GM23338 (cell line): Measurements from ENCODE around the gene PDGFRA. TPM values are rescaled to one million over a fixed set of nuclear protein-coding genes. Genes with fewer than 3 reads are reported as not detected.
A peak's percentile ranks its signal among the peaks of the same experiment; 100 is the strongest.

ENCODE experiments used
- ATAC-seq: fragments of 200-7000 bp; cut with Tn5 transposase; 3 replicates; pipeline ENCODE4 v1.9.1; 2020
- DNase-seq: peaks from one replicate; pipeline ENCODE4 v3.0.0-alpha.2; 2015; ENCODE audit warnings: low spot score
- H2AFZ ChIP-seq: fragments of 200-600 bp; sonication (generic); 2 replicates; pipeline ENCODE4 v1.8.0; 2016; ENCODE audit warnings: antibody characterized with exemption, mild to moderate bottlenecking, moderate library complexity
- H3F3A ChIP-seq: fragments of 200-600 bp; sonication (generic); replicated peaks from 2 replicates; pipeline ENCODE4 v1.8.0; 2017; ENCODE audit warnings: antibody characterized with exemption, mixed run types, low read depth
- H3K27ac ChIP-seq: fragments of 200-600 bp; sonication (generic); 2 replicates; pipeline ENCODE4 v1.6.1; 2016; ENCODE audit warnings: low read depth
- H3K27me3 ChIP-seq: fragments of 200-600 bp; sonication (generic); 2 replicates; pipeline ENCODE4 v1.8.0; 2016; ENCODE audit warnings: mild to moderate bottlenecking, mixed run types, moderate library complexity; ENCODE audit not compliant: insufficient read depth
- H3K36me3 ChIP-seq: fragments of 200-600 bp; sonication (generic); 2 replicates; pipeline ENCODE4 v1.8.0; 2016; ENCODE audit warnings: mild to moderate bottlenecking; ENCODE audit not compliant: insufficient read depth
- H3K4me1 ChIP-seq: fragments of 200-600 bp; sonication (generic); 2 replicates; pipeline ENCODE4 v1.8.0; 2016; ENCODE audit warnings: mild to moderate bottlenecking, moderate library complexity; ENCODE audit not compliant: insufficient read depth
- H3K4me2 ChIP-seq: fragments of 200-600 bp; sonication (generic); 2 replicates; pipeline ENCODE4 v1.7.1; 2017; ENCODE audit warnings: mixed run types
- H3K4me3 ChIP-seq: fragments of 200-600 bp; sonication (generic); 2 replicates; pipeline ENCODE4 v1.6.1; 2016; ENCODE audit warnings: mixed run types
- H3K79me2 ChIP-seq: fragments of 200-600 bp; sonication (generic); replicated peaks from 2 replicates; pipeline ENCODE4 v1.8.0; 2017; ENCODE audit warnings: mild to moderate bottlenecking; ENCODE audit not compliant: insufficient read depth
- H3K9me2 ChIP-seq: fragments of 200-600 bp; sonication (generic); 2 replicates; pipeline ENCODE4 v1.8.0; 2017; ENCODE audit not compliant: insufficient read depth
- H4K20me1 ChIP-seq: fragments of 200-600 bp; sonication (generic); replicated peaks from 2 replicates; pipeline ENCODE4 v1.8.0; 2017; ENCODE audit warnings: mild to moderate bottlenecking; ENCODE audit not compliant: insufficient read depth
- H3K27ac Mint-ChIP-seq: 2 replicates; pipeline ENCODE4 v1.8.0; 2020; ENCODE audit warnings: inconsistent platforms, mild to moderate bottlenecking, moderate library complexity, mixed read lengths
- H3K27me3 Mint-ChIP-seq: 3 replicates; pipeline ENCODE4 v1.8.0; 2022; ENCODE audit warnings: low read depth, mild to moderate bottlenecking, moderate library complexity, mixed read lengths, inconsistent platforms; ENCODE audit not compliant: insufficient read depth, poor library complexity
- H3K36me3 Mint-ChIP-seq: 3 replicates; pipeline ENCODE4 v1.8.0; 2021; ENCODE audit warnings: low read depth, mild to moderate bottlenecking, inconsistent platforms, moderate library complexity, mixed read lengths
- H3K4me1 Mint-ChIP-seq: 3 replicates; pipeline ENCODE4 v1.8.0; 2020; ENCODE audit warnings: mild to moderate bottlenecking, inconsistent platforms, mixed read lengths
- H3K4me3 Mint-ChIP-seq: 3 replicates; pipeline ENCODE4 v1.8.0; 2021; ENCODE audit warnings: moderate library complexity, mild to moderate bottlenecking, inconsistent platforms, mixed read lengths
- H3K9me3 Mint-ChIP-seq: 3 replicates; pipeline ENCODE4 v1.8.0; 2020; ENCODE audit warnings: moderate library complexity, mild to moderate bottlenecking, inconsistent platforms, mixed read lengths
- CREB1 ChIP-seq: fragments of 250-450 bp; sonication (Bioruptor Pico); IDR thresholded peaks from 2 replicates; pipeline ENCODE4 v1.5.0; 2020; ENCODE audit warnings: low read depth, mild to moderate bottlenecking, moderate library complexity
- EZH2 ChIP-seq: fragments of 200-600 bp; sonication (generic); IDR thresholded peaks from one replicate; pipeline ENCODE4 v1.8.0; 2017; ENCODE audit warnings: antibody characterized with exemption, mild to moderate bottlenecking, low read depth; ENCODE audit not compliant: unreplicated experiment
- EZH2phosphoT487 ChIP-seq: fragments of 200-600 bp; sonication (generic); IDR thresholded peaks from one replicate; pipeline ENCODE4 v1.8.1; 2018; ENCODE audit warnings: antibody characterized with exemption; ENCODE audit not compliant: unreplicated experiment
- JUNB ChIP-seq: IDR thresholded peaks from one replicate; pipeline ENCODE4 v1.6.1; 2016; ENCODE audit warnings: antibody characterized with exemption; ENCODE audit not compliant: unreplicated experiment
- NANOG ChIP-seq: IDR thresholded peaks from 2 replicates; pipeline ENCODE4 v1.6.1; 2016; ENCODE audit warnings: antibody characterized with exemption, borderline replicate concordance
- POLR2AphosphoS5 ChIP-seq: IDR thresholded peaks from 2 replicates; pipeline ENCODE4 v1.6.1; 2016; ENCODE audit warnings: antibody characterized with exemption, low read depth
- STAT1 ChIP-seq: IDR thresholded peaks from one replicate; pipeline ENCODE4 v1.6.1; 2016; ENCODE audit warnings: antibody characterized with exemption; ENCODE audit not compliant: unreplicated experiment
- ZNF114 ChIP-seq: fragments of 250-450 bp; sonication (Bioruptor Pico); IDR thresholded peaks from 2 replicates; pipeline ENCODE4 v1.5.0; 2020; ENCODE audit warnings: mild to moderate bottlenecking, moderate library complexity
- ZNF331 ChIP-seq: fragments of 250-450 bp; sonication (Bioruptor Pico); IDR thresholded peaks from 2 replicates; pipeline ENCODE4 v1.5.0; 2020; ENCODE audit warnings: low read depth, mild to moderate bottlenecking, moderate library complexity
- ZNF462 ChIP-seq: fragments of 250-450 bp; sonication (Bioruptor Pico); IDR thresholded peaks from 2 replicates; pipeline ENCODE4 v1.5.0; 2020; ENCODE audit warnings: mild to moderate bottlenecking, moderate library complexity
- polyA plus RNA-seq: library from polyadenylated mRNA; unstranded; fragments of >200 nt; fragmentation: Nextera tagmentation; extraction: Ambion mirVana; gene quantifications from 2 replicates; pipeline ENCODE4 v1.2.1, GENCODE V29; 2016
- total RNA-seq: library from RNA; depleted of rRNA; stranded (reverse); fragments of >200 nt; shearing (Covaris generic); gene quantifications from 2 replicates; pipeline ENCODE4 v1.2.3, GENCODE V29; 2014
- TF ChIP-seq, protein P1 (sequence below): IDR thresholded peaks from one replicate; pipeline ENCODE4 v1.6.1; 2018; ENCODE audit warnings: antibody characterized with exemption; ENCODE audit not compliant: unreplicated experiment
- TF ChIP-seq, protein P2 (sequence below): IDR thresholded peaks from 2 replicates; pipeline ENCODE4 v1.6.1; 2016; ENCODE audit warnings: antibody characterized with exemption
- TF ChIP-seq, protein P3 (sequence below), 2 experiments: fragments of 200-600 bp in 1 of 2; sonication (generic) in 1 of 2; conservative IDR thresholded peaks; 2 replicates each; pipeline versions ENCODE4 v1.5.1 to v1.6.1; 2016 to 2017; ENCODE audit warnings: antibody characterized with exemption in 2 of 2, low read depth in 2 of 2, mild to moderate bottlenecking in 2 of 2, moderate library complexity in 1 of 2

PDGFRA gene
- total and polyA plus RNA-seq, 2 experiments from 2014 or later: 8.0 to 10.8 TPM

DNA sequence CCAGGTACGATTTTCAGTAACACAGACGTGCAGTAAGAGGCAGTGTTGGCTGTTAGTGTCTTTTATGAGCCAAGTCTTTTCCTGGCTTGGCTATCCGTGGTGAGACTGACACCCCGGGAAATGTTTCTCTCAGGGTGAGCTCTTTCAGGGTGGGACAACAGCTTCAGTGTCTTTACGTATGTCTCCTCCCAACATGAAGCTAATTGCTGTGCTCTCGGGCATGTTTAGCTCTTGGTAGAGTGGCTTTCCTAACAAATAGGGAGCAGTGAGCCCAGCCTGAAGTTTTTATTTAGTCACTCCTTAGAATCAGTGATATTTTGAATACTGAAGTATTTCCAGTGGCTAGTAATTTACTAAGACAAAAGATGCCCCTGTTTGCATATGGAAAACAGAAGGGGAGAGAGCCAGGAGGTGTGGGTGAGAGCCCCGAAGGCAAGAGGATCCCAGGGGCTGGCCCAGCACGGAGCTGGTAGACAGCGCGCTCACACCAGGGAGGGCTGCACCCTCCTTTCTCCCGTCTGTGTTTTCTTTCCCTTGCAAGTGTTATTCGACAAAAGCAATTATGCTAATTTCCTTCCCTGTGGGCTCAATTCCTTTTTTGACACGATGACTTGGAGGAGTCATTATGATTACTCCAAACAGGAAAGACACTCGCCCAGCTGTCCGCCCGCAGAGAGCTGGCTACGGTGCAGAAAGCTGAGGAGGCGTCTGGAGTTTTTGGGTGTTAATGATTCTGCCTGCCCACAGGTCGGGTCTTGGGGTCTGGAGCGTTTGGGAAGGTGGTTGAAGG lies 47.7 kb downstream of the PDGFRA start:
- H3K27ac Mint-ChIP-seq: 0 out of 2 replicates have a peak overlapping the region, but pooled peaks have one; percentile 47
- no peaks in the 10 kb centered on the region for H4K20me1 ChIP-seq

More for the DNA sequence above, 47.7 kb downstream of the PDGFRA start:
- TF ChIP-seq, protein P1, sequence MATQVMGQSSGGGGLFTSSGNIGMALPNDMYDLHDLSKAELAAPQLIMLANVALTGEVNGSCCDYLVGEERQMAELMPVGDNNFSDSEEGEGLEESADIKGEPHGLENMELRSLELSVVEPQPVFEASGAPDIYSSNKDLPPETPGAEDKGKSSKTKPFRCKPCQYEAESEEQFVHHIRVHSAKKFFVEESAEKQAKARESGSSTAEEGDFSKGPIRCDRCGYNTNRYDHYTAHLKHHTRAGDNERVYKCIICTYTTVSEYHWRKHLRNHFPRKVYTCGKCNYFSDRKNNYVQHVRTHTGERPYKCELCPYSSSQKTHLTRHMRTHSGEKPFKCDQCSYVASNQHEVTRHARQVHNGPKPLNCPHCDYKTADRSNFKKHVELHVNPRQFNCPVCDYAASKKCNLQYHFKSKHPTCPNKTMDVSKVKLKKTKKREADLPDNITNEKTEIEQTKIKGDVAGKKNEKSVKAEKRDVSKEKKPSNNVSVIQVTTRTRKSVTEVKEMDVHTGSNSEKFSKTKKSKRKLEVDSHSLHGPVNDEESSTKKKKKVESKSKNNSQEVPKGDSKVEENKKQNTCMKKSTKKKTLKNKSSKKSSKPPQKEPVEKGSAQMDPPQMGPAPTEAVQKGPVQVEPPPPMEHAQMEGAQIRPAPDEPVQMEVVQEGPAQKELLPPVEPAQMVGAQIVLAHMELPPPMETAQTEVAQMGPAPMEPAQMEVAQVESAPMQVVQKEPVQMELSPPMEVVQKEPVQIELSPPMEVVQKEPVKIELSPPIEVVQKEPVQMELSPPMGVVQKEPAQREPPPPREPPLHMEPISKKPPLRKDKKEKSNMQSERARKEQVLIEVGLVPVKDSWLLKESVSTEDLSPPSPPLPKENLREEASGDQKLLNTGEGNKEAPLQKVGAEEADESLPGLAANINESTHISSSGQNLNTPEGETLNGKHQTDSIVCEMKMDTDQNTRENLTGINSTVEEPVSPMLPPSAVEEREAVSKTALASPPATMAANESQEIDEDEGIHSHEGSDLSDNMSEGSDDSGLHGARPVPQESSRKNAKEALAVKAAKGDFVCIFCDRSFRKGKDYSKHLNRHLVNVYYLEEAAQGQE: no peak
- TF ChIP-seq ZNF114 (CRISPR knock-in tag) (no peak), STAT1 (no peak), ZNF462 (CRISPR knock-in tag) (no peak), JUNB (no peak), EZH2phosphoT487 (no peak), NANOG (no peak), EZH2 (no peak), ZNF331 (CRISPR knock-in tag) (no peak), CREB1 (CRISPR knock-in tag) (no peak), POLR2AphosphoS5 (no peak; the same call in 1 of the 2 replicates)
- TF ChIP-seq, protein P2, sequence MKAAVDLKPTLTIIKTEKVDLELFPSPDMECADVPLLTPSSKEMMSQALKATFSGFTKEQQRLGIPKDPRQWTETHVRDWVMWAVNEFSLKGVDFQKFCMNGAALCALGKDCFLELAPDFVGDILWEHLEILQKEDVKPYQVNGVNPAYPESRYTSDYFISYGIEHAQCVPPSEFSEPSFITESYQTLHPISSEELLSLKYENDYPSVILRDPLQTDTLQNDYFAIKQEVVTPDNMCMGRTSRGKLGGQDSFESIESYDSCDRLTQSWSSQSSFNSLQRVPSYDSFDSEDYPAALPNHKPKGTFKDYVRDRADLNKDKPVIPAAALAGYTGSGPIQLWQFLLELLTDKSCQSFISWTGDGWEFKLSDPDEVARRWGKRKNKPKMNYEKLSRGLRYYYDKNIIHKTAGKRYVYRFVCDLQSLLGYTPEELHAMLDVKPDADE: no peak
- TF ChIP-seq, protein P3, sequence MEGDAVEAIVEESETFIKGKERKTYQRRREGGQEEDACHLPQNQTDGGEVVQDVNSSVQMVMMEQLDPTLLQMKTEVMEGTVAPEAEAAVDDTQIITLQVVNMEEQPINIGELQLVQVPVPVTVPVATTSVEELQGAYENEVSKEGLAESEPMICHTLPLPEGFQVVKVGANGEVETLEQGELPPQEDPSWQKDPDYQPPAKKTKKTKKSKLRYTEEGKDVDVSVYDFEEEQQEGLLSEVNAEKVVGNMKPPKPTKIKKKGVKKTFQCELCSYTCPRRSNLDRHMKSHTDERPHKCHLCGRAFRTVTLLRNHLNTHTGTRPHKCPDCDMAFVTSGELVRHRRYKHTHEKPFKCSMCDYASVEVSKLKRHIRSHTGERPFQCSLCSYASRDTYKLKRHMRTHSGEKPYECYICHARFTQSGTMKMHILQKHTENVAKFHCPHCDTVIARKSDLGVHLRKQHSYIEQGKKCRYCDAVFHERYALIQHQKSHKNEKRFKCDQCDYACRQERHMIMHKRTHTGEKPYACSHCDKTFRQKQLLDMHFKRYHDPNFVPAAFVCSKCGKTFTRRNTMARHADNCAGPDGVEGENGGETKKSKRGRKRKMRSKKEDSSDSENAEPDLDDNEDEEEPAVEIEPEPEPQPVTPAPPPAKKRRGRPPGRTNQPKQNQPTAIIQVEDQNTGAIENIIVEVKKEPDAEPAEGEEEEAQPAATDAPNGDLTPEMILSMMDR (conservative IDR thresholded peaks at IDR 0.05; ENCODE audit: low read depth in 2 of 2): no peak
- H3K79me2 ChIP-seq: no peaks in the 10 kb centered on the region
- peaks cover 33% of the 10 kb centered on the region for H3K36me3 Mint-ChIP-seq
- H3K4me2 ChIP-seq: peak overlapping the region; percentile 78
- peak overlapping the region; percentile 71; the same call in 1 of the 2 replicates for H3K27ac ChIP-seq
- peak overlapping the region; percentile 55 for H3K4me3 ChIP-seq
- DNase-seq (peak; percentile 48), ATAC-seq (peak; percentile 95)
- no peaks in the 10 kb centered on the region for H3K27me3 ChIP-seq
- H3K9me3 Mint-ChIP-seq: peaks cover 6% of the 10 kb centered on the region
- peaks cover 26% of the 10 kb centered on the region for H3K9me2 ChIP-seq
- peak overlapping the region; percentile 70 for H3K4me3 Mint-ChIP-seq
- peak overlapping the region; percentile 73 for H2AFZ ChIP-seq
- H3K36me3 ChIP-seq: 0 out of 2 replicates have a peak, but pooled peaks cover 4% of the 10 kb centered on the region
- H3K4me1 Mint-ChIP-seq: peaks cover 36% of the 10 kb centered on the region
- no peaks in the 10 kb centered on the region; the same call in 1 of the 2 replicates for H3F3A ChIP-seq
- H3K27me3 Mint-ChIP-seq: peaks cover 11% of the 10 kb centered on the region
- peaks cover 29% of the 10 kb centered on the region for H3K4me1 ChIP-seq
